Suprapubic skin (tissue), 4 donors: ENCODE results near the gene IQCN.

Source experiments
- EP300 ChIP-seq: sonication (generic); formaldehyde crosslinking; IDR thresholded peaks from one replicate; pipeline ENCODE4 v1.6.1; 2017; ENCODE audit warnings: antibody characterized with exemption
- POLR2A ChIP-seq, 2 donors: fragments of 450-650 bp; IDR thresholded peaks; one replicate each; pipeline ENCODE4 v1.6.1; 2017; ENCODE audit warnings: antibody characterized with exemption in 2 of 2, mild to moderate bottlenecking in 2 of 2, moderate library complexity in 2 of 2
- POLR2AphosphoS5 ChIP-seq, 3 donors: sonication (generic); formaldehyde crosslinking; IDR thresholded peaks; one replicate each; pipeline ENCODE4 v1.6.1; 2017; ENCODE audit warnings: antibody characterized with exemption in 3 of 3
- TF ChIP-seq, protein P1 (sequence below), 2 donors: fragments of 200-600 bp in 1 of 2; fragments of 450-650 bp in 1 of 2; sonication (generic) in 1 of 2; IDR thresholded peaks; one replicate each; pipeline ENCODE4 v1.5.1; 2016 to 2019; ENCODE audit warnings: antibody characterized with exemption in 2 of 2, mild to moderate bottlenecking in 1 of 2, moderate library complexity in 1 of 2

GRCh38 chr19:18304208-18304457 is 29.9 kb upstream of the IQCN start:
- TF ChIP-seq, protein P1, sequence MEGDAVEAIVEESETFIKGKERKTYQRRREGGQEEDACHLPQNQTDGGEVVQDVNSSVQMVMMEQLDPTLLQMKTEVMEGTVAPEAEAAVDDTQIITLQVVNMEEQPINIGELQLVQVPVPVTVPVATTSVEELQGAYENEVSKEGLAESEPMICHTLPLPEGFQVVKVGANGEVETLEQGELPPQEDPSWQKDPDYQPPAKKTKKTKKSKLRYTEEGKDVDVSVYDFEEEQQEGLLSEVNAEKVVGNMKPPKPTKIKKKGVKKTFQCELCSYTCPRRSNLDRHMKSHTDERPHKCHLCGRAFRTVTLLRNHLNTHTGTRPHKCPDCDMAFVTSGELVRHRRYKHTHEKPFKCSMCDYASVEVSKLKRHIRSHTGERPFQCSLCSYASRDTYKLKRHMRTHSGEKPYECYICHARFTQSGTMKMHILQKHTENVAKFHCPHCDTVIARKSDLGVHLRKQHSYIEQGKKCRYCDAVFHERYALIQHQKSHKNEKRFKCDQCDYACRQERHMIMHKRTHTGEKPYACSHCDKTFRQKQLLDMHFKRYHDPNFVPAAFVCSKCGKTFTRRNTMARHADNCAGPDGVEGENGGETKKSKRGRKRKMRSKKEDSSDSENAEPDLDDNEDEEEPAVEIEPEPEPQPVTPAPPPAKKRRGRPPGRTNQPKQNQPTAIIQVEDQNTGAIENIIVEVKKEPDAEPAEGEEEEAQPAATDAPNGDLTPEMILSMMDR (IDR thresholded peaks at IDR 0.05): no peak
- TF ChIP-seq POLR2A (IDR thresholded peaks at IDR 0.05) (no peak), POLR2AphosphoS5 (IDR thresholded peaks at IDR 0.05) (no peak), EP300 (no peak)
